SK-N-MC (cell line): ENCODE measurements around the gene PIK3R4.

Experiments
- DNase-seq: peaks from one replicate; pipeline ENCODE4 v3.0.0-alpha.2; 2011; ENCODE audit warnings: low read depth, low spot score
- H3K27ac ChIP-seq: fragments of 200-600 bp; sonication (generic); 2 replicates; pipeline ENCODE4 v1.5.1; 2016; ENCODE audit warnings: mixed run types
- H3K36me3 ChIP-seq: fragments of 200-600 bp; sonication (generic); 2 replicates; pipeline ENCODE4 v1.6.1; 2017; ENCODE audit warnings: antibody characterized with exemption, low read length, mixed read lengths; ENCODE audit not compliant: insufficient read depth
- H3K4me3 ChIP-seq: fragments of 200-600 bp; sonication (generic); 2 replicates; pipeline ENCODE4 v1.5.1; 2016
- H3K9ac ChIP-seq: fragments of 200-600 bp; sonication (generic); 2 replicates; pipeline ENCODE4 v1.8.0; 2017; ENCODE audit warnings: mixed run types, mixed read lengths; ENCODE audit not compliant: insufficient read length
- H3K9me3 ChIP-seq: fragments of 200-600 bp; sonication (generic); 2 replicates; pipeline ENCODE4 v1.6.1; 2017; ENCODE audit warnings: low read depth, mild to moderate bottlenecking, antibody characterized with exemption, low read length, moderate library complexity, mixed read lengths
- EZH2 ChIP-seq: fragments of 200-600 bp; sonication (generic); IDR thresholded peaks from one replicate; pipeline ENCODE4 v1.6.1; 2017; ENCODE audit warnings: antibody characterized with exemption
- FOXP2 ChIP-seq: optimal IDR thresholded peaks from 2 replicates; pipeline ENCODE3; 2011; ENCODE audit warnings: mild to moderate bottlenecking, moderate library complexity; ENCODE audit not compliant: insufficient read depth; ENCODE audit errors: extremely low read length, control extremely low read depth
- POLR2AphosphoS5 ChIP-seq: IDR thresholded peaks from 2 replicates; pipeline ENCODE4 v1.6.1; 2012; ENCODE audit warnings: mild to moderate bottlenecking, low read depth, low read length, borderline replicate concordance

PIK3R4 gene

DNA sequence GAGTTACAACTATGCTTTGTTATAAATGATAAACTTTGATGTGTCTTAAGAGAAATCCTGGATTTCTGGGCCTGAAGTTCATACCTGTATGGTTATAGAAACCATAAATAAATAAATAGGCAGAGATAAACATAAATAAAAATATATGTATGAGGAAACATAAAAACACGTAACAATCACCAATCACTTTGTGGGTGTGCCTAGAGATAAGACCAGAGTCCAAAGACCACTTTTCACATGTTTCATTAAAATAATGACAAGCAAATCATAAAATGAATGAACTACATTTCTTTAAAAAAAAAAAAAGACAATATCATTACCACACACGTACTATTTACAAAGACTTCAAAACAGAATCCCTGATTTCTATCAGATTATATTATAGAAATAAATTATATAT lies 14.1 kb downstream of the PIK3R4 start:
- peaks cover 58% of the 10 kb centered on the region for H3K36me3 ChIP-seq
- H3K27ac ChIP-seq = no peak overlapping the region
- no peak for DNase-seq
- no peak overlapping the region for H3K9ac ChIP-seq
- TF ChIP-seq FOXP2 (no peak), POLR2AphosphoS5 (no peak), EZH2 (no peak)
- H3K9me3 ChIP-seq = no peaks in the 10 kb centered on the region
- no peak overlapping the region for H3K4me3 ChIP-seq

- TF ChIP-seq EZH2 (no peak), FOXP2 (no peak), POLR2AphosphoS5 (no peak)
- Histone ChIP-seq H3K9ac (no peak overlapping the region), H3K4me3 (no peak overlapping the region), H3K36me3 (peaks cover 59% of the 10 kb centered on the region), H3K27ac (no peak overlapping the region), H3K9me3 (no peaks in the 10 kb centered on the region)
- DNase-seq = no peak
These were observed 14.8 kb downstream of the PIK3R4 start for GRCh38 chr3:130731817-130732216.

GRCh38 chr3:130729154-130729553 lies 17.5 kb downstream of the PIK3R4 start:
- Histone ChIP-seq H3K9ac (no peak overlapping the region), H3K4me3 (no peak overlapping the region), H3K9me3 (no peaks in the 10 kb centered on the region), H3K36me3 (peaks cover 37% of the 10 kb centered on the region), H3K27ac (no peak overlapping the region)
- no peak for TF ChIP-seq EZH2
- no peak for TF ChIP-seq POLR2AphosphoS5
- no peak for TF ChIP-seq FOXP2
- DNase-seq = no peak

DNA sequence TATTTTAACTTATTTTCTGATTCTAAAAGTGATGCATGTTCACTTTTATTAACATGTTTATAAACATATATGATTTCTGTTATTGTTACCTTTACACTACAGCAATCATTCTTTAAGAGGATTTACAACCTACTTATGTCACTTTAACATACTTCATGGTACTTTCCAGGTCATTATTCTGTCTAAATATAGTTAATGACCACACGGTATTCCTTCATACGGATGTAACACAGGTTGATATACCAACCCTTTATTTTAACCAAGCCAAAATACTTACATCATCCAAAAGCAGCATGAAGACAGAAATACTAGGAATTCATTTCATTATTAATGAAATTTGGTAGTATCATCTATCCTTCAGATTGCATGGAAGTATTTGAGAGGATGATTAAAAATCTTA lies 18.6 kb downstream of the PIK3R4 start:
- no peak for TF ChIP-seq FOXP2
- no peak for TF ChIP-seq POLR2AphosphoS5
- TF ChIP-seq EZH2 = no peak
- Histone ChIP-seq H3K9ac (no peak overlapping the region), H3K9me3 (no peaks in the 10 kb centered on the region), H3K36me3 (peaks cover 31% of the 10 kb centered on the region), H3K27ac (no peak overlapping the region), H3K4me3 (no peak overlapping the region)
- no peak for DNase-seq

GRCh38 chr3:130725746-130726145 lies 20.9 kb downstream of the PIK3R4 start:
- Histone ChIP-seq H3K9ac (no peak overlapping the region), H3K27ac (no peak overlapping the region), H3K4me3 (no peak overlapping the region), H3K9me3 (no peaks in the 10 kb centered on the region), H3K36me3 (peaks cover 31% of the 10 kb centered on the region)
- no peak for DNase-seq
- TF ChIP-seq POLR2AphosphoS5 (no peak), FOXP2 (no peak), EZH2 (no peak)

DNA sequence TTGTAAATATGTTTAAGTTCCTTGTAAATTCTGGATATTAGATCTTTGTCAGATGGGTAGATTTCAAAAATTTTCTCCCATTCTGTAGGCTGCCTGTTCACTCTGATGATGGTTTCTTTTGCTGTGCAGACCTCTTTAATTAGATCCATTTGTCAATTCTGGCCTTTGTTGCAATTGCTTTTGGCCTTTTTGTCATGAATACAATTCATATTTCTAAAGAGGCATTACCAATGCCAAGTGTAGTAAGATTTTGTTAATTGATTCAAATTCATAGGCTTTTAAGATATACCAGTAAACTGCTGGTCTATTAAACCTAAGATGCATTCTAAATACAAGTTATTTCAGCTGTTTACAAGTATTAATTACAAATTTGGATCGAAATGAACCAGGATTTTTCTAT lies 31.0 kb downstream of the PIK3R4 start:
- Histone ChIP-seq H3K4me3 (no peak overlapping the region), H3K9me3 (no peaks in the 10 kb centered on the region)

DNA sequence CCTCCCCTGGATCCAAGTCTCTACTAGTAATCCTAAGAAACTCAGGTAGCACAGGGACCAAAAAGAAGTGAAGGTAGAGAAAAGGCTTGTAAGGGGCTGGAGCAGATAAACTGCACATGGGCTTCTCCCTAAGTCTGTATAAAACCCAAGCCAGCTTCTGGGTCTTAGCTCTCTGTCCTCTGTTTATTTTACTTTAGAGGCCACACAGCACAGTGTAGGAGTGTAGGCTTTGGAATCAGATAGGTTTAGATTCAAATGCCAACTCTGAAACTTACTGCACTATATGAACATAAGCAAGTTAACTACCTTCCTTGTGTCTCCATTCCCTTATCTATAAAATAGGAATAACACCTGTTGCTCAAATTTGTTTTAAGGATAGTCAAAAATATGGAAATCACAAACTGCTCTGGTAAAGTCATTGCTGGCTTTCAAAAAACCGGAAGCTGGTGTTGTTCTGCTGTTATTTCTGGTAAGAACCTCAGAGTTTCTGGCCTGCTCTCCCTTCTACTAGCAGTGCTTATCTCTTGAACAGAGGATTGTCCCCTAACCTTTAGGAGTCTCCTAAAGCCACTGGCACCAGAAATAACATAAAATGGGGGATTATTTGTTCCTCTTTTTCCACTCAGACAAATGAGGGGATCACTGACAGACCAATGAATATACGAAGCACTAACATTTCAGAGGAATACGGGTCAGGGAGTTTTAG lies 33.8 kb downstream of the PIK3R4 start:
- no peak for TF ChIP-seq EZH2
- no peak for TF ChIP-seq POLR2AphosphoS5
- H3K36me3 ChIP-seq = peaks cover 52% of the 10 kb centered on the region
- no peak overlapping the region for H3K9ac ChIP-seq
- no peak overlapping the region for H3K4me3 ChIP-seq
- H3K9me3 ChIP-seq = no peaks in the 10 kb centered on the region
- DNase-seq = no peak
- H3K27ac ChIP-seq = no peak overlapping the region

More for the DNA sequence above, 31.0 kb downstream of the PIK3R4 start:
- TF ChIP-seq EZH2 = no peak
- TF ChIP-seq FOXP2 = no peak
- no peak for TF ChIP-seq POLR2AphosphoS5
- no peak for DNase-seq
- Histone ChIP-seq H3K36me3 (peaks cover 43% of the 10 kb centered on the region), H3K9ac (no peak overlapping the region), H3K27ac (no peak overlapping the region)

DNA sequence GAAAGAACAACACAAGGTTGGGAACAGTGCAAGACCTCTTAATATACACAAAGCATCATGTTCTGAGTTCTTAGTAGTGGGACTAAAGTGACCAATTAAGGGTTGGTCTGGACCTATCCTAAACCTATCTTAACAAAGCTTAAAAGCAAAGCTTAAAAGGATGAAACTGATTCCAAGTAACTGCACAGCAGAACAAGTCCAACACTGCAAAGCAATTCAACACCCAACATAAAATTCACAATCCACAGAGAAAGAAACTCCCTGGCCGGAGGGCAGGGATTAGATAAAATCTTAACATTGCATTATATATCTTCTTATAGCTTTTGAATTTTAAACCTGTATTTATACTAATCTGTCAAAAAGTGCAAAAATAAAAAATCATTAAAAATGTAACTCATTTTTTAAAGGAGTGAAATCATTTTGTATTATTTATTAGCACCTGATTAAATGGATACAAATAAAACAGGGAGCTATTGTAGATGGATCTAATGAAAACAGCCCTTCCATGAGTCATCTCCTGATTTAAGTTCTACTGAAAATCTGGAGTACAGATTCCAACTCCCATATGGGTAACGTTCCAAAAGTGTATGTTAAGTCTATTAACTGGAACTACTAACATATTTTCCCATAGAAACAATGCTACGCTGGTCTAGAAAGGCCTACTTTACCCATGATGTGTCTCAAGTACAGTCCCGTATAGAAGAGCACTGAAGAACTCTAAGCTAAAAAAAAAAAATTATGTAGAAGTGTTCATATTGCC lies 34.9 kb downstream of the PIK3R4 start:
- Histone ChIP-seq H3K27ac (no peak overlapping the region), H3K9ac (no peak overlapping the region), H3K4me3 (no peak overlapping the region), H3K36me3 (peaks cover 52% of the 10 kb centered on the region), H3K9me3 (no peaks in the 10 kb centered on the region)
- TF ChIP-seq POLR2AphosphoS5 (no peak), EZH2 (no peak)
- DNase-seq = no peak

- H3K4me3 ChIP-seq = no peak overlapping the region
- no peak for DNase-seq
- no peak overlapping the region for H3K27ac ChIP-seq
- TF ChIP-seq FOXP2 = no peak
- no peak for TF ChIP-seq EZH2
- TF ChIP-seq POLR2AphosphoS5 = no peak
- no peak overlapping the region for H3K9ac ChIP-seq
- H3K9me3 ChIP-seq = no peaks in the 10 kb centered on the region
- H3K36me3 ChIP-seq = peaks cover 44% of the 10 kb centered on the region
These were observed 37.0 kb downstream of the PIK3R4 start for GRCh38 chr3:130709671-130710070.
